ENCODE data around the gene RGMB.

DNA sequence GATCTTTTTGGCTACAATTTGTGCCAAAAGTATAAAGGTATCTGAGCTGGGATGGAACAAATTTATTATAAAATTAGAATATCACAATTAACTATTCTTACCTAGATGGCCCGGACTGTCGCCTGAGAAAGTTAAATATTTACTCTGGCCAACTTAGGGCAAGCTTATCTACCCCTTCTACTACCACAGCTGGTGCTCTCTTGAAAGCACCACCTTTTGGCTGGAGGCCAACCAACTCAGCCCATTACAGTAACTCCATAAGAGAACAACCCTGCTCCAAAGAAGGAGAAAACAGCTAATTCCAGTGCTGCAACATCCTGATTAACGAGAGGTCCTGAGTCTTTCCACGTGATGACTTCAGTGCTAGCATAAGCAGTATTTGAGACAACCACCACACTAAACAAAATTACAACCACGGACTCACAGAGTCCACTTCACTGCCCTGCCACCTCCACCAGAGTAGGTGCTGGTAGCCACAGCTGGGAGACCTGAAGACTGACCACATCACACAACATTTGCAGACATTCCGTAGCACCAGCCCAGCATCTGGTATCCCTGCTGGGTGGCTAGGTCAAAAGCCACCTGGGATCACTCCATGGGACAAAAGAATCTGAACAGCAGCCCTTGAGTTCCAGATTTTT lies 43.2 kb downstream of the RGMB start:
- TF ChIP-seq POLR2A (IDR thresholded peaks at IDR 0.05; ENCODE audit: low read depth, low read length) (no peak), POLR2AphosphoS5 (IDR thresholded peaks at IDR 0.05; ENCODE audit: low read depth, low read length) (no peak)
